NCI-H2196 treated with DMSO at 0.1 percent for 48 hours (cell line): ENCODE results near the gene NEK3.
"Not testable (repeated sequence)": the region's sequence is repeated elsewhere in the genome, so short reads cannot be mapped to it uniquely, and the experiment has no call there.

Source experiments
- DNase-seq: peaks from one replicate; lab custom pipeline; 2025; ENCODE audit not compliant: unreplicated experiment; lab: John Stamatoyannopoulos, UW

Gene NEK3

GRCh38 chr13:52170828-52171391 is 11.5 kb upstream of the NEK3 start:
- DNase-seq, result not testable (repeated sequence)

- DNase-seq, result no peak
Measured at GRCh38 chr13:52169839-52170238, 10.4 kb upstream of the NEK3 start.

DNA sequence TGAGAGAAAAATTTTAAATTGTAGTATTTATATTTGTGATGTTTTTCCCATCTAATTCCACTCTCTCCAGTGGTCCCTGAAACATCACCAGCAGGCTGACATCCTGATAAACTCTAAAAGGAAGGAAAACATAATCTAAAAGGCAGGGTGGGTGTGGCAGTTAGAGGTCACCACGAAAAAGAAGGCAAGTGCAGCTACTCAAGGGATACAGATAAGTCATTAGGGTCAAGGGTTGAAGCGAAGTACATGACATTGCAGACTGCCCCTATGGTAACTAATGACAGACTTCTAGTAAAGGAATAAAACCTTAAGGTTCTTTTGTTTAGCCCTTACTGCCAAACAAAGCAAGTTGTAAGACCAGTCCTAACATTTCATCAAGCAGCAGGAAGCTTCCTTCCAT is 6.0 kb upstream of the NEK3 start:
- no peak for DNase-seq

DNA sequence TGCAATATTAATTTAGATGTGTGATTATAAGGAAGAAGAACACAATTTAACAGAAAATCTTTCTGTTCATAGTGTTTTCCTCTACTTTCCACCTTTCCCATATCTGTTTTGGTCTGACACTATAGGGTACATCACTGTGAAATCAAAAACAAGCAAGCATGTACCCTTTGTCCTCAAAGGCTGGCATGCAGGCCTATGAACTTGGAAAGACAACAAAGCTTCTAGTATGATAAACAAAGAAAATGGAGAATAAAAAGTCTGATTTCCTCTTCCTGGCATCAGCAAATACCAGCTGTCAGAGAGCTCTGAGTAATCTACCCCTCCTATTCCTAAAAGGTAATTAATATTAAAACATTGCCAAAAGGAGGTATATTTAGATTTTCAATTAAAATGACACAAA is 5.6 kb upstream of the NEK3 start:
- DNase-seq, result no peak

- DNase-seq, result not testable (repeated sequence)
Measured at GRCh38 chr13:52163878-52164277, 4.5 kb upstream of the NEK3 start.

DNA sequence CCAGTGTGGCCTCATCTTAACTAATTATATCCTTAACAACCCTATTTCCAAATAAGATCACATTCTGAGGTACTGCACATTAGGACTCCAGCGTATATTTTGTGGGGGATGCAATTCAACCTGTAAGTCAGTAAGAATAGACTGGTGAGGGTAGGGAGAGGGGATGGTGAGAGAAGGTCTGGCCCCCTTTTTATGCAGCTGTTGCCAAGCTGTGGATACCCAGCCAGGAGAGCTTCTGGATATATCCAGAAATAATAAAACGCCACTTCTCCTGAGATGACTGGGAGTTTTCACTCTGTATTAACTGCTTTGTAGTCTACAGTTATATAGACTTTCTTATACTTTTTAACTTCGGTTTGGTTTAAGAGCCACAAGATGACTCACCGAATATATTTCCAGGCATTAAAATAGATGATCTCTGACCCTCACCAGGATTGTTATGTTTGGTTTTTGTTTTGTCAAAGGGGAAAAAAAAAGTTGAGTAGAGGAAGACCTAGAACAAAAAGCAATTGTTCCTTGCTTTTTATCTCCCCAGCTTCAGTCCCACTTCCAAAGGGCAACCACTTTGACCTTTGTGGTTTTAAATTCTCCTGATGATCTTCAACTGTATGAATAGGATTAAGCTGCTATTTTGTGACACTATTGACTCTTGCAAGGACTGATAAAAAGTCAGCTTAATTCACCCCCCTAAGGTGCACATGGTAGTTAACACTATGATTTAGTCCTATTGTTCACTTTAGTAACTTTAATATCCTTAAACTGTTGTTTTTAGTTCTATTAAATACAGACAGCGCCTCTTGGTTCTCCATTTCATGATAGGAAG is 3.1 kb upstream of the NEK3 start:
- no peak for DNase-seq

- DNase-seq, result no peak
Measured at GRCh38 chr13:52161181-52161646, 1.8 kb upstream of the NEK3 start.

GRCh38 chr13:52160506-52160905 is 1.1 kb upstream of the NEK3 start:
- no peak for DNase-seq

DNA sequence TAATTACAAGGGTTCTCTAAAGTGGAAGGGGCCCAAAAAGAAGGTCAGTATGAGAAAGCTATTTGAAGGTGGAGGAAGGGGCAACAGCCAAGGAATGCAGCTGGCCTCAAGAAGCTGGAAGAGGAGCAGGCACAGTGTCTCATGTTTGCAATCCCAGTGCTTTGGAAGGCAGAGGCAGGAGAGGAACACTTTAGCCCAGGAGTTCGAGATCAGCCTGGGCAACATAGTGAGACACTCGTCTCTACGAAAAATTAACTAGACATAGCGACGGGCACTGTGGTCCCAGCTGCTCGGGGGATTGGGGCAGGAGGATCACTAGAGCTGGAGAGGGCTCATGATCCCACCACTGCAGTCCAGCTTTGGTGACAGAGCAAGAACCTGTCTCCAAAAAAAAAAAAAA is 656 bp upstream of the NEK3 start:
- DNase-seq, result no peak

DNA sequence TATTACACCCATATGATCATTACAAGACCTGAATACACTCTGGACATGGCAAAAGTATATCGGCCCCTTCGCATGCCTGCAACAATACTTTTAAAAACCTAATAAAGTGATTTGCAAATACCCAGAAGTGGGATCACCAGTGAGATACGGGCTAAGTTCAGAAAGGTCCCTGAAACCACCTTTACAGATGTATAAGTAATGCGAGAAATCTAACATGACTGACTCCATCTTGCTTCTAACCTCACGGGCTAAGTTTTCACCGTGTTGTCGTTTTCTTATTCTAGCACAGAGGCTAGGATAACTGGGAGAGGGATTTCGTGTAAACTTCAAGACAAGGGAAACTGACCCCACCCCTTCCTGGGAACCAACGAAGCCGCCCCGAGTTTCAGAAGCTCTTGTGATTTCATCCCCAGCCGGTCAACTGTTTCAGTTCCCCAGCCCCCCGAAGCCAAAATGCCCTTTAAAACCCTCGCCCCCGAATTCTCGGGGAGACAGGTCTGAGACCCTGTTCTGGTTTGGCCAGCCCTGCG is 703 bp downstream of the NEK3 start:
- DNase-seq, result no peak

GRCh38 chr13:52156724-52157261 is 2.6 kb downstream of the NEK3 start:
- DNase-seq, result no peak

GRCh38 chr13:52155177-52155576 is 4.2 kb downstream of the NEK3 start:
- DNase-seq, result no peak

DNA sequence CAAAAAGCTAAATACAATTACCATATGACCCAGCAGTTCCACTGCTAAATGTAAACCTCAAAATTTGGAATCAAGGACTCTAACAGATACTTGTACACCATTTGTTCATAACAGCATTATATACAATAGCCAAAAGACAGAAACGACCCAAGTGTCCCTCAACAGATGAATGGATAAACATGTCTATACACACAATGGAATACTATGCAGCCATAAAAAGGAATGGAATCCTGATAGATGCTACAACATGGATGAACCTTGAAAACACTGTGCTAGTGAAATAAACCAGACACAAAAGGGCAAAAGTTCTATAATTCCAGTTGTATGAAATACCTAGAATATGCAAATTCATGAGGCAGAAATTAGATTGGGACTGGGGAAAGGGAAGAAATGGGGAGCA is 12.2 kb downstream of the NEK3 start:
- no peak for DNase-seq

DNA sequence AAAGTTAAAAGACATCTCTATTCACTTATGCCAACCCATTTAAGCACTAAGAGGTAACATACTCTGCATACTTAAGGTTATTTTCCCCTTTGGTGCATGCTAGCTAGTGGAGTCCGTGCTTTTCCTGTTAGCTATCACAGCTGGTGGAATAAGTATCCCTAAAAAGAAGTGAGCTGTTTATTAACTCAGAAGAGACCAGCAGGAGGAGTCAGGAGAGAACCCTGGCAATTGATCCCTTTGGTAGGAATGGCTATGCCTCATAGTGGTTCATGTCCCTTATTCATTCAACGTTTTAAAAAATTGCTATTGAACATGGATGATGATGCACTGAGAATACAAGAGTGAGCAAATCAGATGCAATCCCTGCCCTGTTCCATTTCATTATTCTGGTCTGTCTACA is 18.1 kb downstream of the NEK3 start:
- no peak for DNase-seq

- DNase-seq, result no peak
Measured at GRCh38 chr13:52137489-52137888, 21.9 kb downstream of the NEK3 start.

- DNase-seq, result no peak
Measured at GRCh38 chr13:52136763-52137162, 22.6 kb downstream of the NEK3 start.

DNA sequence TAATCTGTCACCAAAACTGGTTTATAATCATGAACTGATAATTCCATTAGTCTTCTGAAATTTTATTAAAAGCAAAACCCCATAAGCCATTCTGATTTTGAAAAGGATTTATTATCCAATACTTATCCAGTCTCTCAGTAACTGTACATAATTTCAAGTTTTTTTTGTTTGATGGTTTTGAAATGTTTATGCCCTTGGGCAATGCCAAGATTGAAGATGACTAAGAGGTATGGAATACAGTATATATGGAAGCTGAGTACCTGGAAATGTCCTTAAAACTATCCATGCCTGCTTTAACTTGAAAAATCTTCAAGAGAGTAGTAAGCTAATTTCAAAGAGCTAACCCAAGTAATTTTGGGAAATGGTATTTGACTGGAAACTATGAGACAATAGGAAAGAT is 28.8 kb downstream of the NEK3 start:
- DNase-seq, result no peak

DNA sequence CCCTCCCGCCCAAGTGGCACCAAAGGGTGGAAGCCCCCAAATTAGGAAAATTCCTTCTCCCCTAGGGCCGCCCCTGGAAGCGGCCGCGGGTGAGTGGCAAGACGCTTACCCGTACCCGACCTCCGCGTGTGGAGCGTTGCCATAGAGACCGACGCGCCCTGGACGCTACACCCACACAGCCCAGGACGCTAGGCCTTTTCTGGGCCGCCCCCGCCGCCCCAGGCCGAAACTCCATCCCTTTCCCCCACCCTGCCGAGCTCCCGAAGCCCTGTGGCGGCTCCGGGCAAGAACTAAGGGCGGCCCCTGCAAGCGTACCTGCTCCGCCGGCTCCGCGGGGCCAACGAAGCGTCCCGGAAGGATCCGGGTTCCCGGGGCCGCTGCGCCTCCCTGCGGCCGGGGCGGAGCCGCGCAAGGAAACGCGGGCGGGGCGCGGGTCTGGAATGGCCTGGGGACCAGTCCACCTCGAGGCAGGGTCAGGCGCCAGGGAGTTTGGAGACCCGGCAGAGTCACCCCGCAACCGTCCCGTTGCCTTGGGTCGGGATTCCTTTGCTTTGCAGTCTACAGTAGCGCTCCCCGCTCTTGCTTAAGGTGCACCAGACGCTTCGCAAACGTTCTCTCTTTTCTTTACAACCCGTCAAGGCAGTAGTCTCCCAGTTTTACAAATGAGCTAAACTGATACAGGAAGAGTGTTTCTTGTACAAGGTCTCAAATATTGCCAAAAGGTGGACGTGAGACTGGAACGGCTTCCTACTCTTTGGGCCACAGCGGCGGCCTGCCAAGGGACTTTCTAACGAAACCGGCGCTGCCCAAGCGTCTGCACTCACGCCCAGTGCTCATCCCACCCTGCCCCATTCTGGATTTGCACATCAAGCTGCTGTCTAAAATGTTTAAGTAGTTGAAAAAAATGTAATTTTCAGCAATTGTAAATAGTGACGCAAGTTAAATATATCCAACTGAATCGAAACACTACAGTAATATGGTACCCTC is 30.4 kb downstream of the NEK3 start, which contains the start of gene NEK5:
TSS of gene NEK5 (minus strand) at position 360 of the 987 bp plus-strand sequence. CDS start 1,591 bp downstream, outside the sequence.
- DNase-seq, result peak; percentile 9

GRCh38 chr13:52127783-52128702 is 31.4 kb downstream of the NEK3 start:
- peak; percentile 27 for DNase-seq

GRCh38 chr13:52127378-52127777 is 32.0 kb downstream of the NEK3 start:
- no peak for DNase-seq
